HG03196 (cell line): ENCODE results near the gene DVL3.
"Not testable (repeated sequence)": the region's sequence is repeated elsewhere in the genome, so short reads cannot be mapped to it uniquely, and the experiment has no call there.

Source experiments
- ATAC-seq: cut with Tn5 transposase; IDR thresholded peaks from one replicate; pipeline ENCODE4 v1.9.1; 2021; ENCODE audit not compliant: unreplicated experiment

The DVL3 gene

DNA sequence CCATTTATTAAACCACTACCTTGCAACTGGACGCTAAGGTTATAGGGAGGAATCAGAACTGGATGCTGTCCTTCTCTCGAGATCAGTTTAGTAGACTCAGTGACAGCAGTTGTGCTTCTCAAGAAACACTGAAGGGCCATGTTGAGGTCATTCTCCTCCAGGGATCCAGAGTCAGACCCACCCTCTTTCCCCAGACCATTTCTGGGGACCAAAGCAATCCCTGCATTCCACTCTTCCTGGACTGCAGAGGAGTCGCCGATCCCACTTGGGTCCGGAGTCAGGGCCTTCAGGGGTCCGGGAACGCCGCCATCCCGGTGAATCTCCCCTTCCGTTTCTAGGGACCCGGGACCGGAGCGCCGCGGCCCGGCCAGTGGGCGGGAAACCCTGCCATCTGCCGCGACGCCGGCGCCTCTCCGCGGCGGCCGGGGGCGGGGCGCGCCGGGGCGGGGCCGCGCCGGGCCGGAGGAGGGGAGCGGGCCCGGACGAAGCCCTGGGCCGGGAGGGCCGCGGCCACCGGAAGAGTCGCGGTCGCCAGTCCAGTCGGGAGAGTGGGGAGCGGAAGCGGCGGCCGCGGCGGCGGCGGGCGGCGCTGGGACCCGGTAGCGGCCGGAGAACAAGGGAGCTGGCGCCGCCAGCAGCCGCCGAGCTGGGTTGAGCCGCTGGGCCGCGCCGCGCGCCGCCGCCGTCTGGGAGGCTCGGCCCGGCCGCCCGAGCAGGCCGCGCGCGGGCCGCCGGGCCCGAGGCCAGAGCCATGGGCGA lies at the start of gene DVL3:
Gene DVL3 (plus strand): TSS at position 493 of the 759 bp plus-strand sequence. CDS start 259 bp downstream, at position 752.
- ATAC-seq, result peak; percentile 75

DNA sequence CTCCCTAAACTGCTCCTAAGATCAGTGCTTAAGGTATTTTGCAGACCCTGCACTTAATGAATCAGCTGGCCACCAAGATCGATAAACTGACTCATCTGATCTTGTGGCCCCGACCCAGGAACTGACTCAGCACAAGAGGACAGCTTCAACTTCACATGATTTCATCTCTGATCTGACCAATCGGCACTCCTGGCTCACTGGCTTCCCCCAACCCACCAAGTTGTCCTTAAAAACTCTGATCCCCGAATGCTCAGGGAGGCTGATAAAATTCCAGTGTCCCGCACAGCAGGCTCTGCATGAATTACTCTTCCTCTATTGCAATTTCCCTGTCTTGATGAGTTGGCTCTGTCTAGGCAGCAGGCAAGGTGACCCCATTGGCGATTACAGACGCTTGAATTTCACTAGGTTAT lies 44.9 kb upstream of the DVL3 start:
- no peak for ATAC-seq

DNA sequence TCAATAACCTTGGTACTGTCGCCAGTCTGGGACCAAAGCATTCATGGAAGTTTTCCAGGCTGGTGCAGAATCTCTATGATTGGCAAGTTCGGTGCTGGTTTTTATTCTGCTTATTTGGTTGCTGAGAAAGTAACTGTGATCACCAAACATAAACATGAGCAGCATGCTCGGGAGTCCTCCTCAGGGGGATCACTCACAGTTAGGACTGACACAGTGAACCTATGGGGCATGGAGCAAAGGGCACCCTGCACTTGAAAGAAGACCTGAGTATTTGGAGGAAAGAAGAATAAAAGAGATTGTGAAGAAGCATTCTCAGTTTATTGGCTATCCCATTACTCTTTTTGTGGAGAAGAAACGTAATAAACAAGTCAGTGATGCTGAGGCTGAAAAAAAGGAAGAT lies 39.2 kb upstream of the DVL3 start:
- ATAC-seq, result no peak

DNA sequence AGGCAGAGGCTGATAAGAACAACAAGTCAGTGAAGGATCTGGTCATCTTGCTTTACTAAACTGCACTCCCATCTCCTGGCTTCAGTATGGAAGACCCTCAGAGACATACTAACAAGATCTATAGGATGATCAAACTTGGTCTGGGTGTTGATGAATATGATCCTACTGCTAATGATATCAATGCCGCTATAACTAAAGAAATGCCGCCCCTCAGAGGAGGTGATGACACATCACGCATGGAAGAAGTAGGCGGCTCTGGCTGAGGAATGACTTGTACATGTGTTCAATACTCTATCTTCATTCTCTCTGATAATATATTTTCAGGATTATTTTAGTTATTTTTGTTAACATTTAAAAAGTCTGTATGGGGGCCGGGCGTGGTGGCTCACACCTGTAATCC lies 37.5 kb upstream of the DVL3 start:
- no peak for ATAC-seq

DNA sequence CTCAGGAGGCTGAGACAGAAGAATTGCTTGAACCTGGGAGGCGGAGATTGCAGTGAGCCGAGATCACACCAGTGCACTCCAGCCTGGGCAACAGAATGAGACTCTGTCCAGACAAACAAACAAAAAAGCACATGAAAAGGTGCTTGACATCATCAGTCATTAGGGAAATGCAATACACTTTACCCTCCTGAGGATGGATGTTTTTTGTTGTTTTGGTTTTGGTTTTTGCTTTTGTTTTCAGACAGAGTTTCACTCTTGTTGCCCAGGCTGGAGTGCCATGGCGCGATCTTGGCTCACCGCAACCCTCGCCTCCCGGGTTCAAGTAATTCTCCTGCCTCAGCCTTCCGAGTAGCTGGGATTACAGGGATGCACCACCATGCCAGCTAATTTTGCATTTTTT lies 34.1 kb upstream of the DVL3 start:
- not testable (repeated sequence) for ATAC-seq

DNA sequence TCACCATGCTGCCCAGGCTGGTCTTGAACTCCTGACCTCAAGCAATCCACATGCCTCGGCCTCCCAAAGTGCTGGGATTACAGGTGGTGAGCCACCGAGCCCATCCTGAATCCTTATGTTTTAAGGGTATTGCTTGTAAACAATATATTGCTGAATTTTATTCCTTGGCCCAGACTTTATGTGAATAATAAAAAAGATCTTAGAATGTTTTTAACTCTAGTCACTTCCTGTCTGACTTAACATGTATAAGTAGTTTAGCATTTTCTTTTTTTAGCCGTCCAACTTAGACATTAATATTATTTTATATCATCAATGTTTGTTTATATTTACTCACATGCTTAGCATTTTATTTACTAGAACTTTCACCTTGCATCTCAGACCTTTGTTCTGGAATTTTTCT lies 29.2 kb upstream of the DVL3 start:
- no peak for ATAC-seq

DNA sequence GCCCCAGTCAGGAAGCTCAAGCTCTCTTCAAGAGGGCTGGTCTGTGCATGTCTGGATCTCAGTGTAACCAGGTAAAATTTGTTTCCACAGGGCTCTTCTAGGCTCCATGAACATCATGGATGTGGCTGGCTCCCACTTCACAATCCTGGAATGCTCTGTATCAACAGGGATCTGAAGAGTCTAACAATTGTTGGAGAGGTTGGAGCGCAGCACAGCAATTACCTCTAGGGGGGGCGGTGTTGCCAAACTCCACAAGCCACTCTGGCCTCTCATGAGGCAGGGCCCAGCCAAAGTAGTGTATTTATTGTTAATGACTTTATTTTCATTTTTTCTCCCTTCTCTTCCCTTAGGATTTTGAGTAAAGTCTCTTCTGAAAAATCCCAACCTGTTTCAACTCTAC lies 26.2 kb upstream of the DVL3 start:
- no peak for ATAC-seq

DNA sequence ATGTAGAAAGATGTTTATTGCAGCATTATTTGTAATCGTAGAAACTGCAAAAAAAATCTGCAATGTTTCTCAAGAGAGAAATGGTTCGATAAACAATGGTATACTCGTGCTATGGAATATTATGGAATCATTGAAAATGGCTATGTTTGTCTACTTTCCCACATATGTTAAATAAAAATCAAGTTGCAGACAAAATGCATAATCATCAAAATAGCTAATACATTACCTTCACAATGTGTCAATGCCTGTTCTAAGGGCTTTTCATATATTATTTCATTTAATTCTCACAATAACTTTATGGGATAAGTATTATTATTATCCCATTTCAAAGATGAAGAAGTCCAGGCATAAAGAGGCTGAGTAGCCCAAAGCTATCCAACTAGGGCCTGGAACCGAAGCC lies 22.2 kb upstream of the DVL3 start:
- ATAC-seq, result no peak

DNA sequence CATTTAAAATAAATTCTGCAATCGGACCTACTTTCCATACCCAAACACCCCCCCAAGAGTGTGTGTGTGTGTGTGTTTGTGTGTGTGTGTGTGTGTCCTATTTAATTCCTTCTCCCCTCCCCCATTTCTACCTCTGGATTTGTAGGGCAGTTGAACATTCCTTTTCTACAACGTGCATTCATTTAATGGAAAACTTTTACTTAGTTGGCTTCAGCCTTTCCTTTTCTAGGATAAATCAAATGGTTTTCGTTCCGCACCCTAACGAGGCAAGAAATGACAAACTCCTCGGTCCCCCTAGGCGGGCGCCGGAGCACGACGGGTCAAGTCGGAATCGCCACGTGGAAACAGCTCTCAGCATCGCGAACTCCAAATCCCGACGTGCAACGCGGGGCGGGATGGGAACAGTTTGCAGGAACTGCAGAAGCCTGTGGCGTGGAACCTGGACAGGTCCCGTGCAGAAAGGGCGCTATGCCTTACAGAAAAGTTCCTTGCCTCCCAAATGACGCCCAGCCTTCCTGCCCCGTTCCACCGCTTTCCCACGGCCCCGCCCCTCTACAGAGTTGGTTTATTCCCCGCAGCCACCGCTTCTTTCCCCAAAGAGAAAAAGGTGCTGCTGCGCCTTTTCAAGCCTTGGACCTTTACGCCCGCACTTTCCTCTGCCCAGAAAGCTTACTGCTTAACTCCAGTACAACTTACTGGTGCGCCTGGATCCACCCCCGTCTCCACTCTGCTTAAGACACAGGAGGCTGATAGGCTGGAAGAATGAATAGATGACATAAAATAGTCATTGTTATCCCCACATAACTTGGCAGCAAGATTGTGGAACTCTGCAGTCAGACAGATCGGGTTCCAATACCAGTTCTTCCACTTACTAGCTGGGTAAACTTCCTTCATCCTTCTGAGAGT lies 21.1 kb upstream of the DVL3 start:
- ATAC-seq, result no peak

DNA sequence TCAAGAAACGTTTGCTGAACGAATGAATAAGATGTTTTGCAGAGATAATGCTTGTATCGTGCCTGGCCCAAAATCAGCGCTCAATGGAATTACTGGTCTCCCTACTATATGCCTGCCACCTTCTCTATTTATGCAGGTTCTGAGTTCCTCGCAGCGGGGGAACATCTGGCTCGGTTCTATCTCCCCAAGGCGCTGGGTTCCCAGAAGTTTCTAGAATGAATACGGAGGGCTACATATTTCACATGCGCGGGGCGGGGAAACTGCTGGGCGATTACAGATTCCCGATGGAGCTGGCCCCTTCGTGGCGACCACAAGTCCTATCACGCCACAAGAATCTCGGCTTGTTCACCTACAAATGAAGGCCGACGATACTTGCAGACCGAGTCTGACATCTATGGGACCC lies 20.4 kb upstream of the DVL3 start:
- peak; percentile 8 for ATAC-seq

DNA sequence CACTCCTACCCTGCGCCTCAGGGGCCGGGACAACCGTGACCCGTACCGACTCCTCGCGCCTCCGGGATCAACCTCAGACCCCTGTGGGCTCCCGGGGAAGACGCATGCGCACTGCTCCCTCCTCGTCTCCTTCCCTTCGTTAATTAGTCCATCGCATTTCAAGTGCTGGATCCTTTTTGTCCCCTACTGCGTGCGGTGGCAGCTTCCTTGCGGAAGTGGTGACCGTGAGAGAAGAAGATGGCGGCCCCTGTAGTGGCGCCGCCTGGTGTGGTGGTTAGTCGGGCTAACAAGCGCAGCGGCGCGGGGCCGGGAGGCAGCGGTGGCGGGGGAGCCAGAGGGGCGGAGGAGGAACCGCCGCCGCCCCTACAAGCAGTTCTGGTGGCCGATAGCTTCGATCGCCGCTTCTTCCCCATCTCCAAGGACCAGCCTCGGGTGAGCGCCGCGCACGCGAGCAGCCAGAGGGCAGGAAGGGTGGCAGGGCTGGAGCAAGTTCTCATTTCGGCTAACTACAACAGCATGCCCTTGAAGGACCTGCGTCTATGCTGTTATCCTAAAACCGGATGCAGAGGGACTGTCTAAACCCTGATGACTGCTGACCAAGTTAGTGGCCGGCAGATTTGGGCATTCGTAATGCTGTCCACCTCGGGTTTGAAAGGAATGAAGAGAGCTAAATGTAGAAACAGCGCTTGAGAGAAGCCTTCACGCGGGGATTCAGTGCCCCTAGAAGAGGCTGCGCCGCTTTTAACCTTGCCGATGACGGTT lies 19.8 kb upstream of the DVL3 start, which contains the start of gene EIF2B5:
Gene EIF2B5 (plus strand): TSS at position 210 of the 762 bp plus-strand sequence. CDS start 28 bp downstream, at position 238.
- ATAC-seq, result peak; percentile 92

DNA sequence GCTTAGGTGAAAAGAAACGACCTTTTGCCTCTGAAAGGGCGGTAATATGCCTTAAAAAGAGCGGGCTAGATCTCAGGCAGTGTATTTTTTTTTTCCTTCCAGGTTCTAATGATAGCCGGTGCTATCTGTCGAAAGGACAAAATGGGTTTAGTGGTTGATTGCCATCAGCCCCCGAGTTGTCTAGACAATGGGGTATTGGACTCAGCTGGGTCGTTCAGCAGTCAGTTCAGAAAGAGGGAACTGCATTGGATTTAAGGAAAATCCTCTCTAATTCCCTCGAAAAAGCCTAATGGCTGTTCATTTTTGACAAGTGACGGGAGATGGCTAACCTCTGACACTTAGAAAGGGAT lies 19.3 kb upstream of the DVL3 start:
- no peak for ATAC-seq

DNA sequence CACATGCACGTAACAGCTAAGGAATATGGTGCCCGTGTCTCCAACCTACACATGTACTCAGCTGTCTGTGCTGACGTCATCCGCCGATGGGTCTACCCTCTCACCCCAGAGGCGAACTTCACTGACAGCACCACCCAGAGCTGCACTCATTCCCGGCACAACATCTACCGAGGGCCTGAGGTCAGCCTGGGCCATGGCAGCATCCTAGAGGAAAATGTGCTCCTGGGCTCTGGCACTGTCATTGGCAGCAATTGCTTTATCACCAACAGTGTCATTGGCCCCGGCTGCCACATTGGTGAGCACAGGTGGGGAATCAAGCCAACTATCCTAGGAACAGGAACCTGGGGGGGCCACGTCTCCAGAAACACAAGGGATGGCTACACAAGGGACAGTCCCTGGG lies 14.7 kb upstream of the DVL3 start:
- no peak for ATAC-seq

DNA sequence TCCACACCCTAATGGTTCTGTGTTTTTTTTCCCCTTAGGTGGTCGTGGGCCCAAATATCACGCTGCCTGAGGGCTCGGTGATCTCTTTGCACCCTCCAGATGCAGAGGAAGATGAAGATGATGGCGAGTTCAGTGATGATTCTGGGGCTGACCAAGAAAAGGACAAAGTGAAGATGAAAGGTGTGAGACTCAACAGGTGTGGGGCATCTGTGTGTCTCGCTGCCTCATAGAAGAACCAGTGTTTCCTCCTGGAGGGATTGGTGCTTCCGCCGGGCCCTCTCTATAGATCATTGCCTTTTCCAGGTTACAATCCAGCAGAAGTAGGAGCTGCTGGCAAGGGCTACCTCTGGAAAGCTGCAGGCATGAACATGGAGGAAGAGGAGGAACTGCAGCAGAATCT lies 13.0 kb upstream of the DVL3 start:
- ATAC-seq, result no peak

DNA sequence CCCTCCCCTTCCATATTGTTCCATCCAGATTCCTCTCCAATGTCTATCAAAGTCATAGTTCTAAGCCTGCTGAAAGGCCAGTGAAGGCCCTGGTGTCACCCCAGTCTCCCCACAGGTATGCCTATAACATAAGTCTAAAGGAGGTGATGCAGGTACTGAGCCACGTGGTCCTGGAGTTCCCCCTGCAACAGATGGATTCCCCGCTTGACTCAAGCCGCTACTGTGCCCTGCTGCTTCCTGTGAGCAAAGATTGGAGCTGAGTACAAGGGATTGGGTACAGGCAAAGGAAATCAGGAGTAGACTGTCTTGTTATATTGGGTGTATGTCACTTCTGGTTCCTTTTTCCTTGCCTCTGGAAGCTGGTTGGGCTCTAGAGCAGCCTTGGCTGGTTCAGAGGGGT lies 11.8 kb upstream of the DVL3 start:
- no peak for ATAC-seq

DNA sequence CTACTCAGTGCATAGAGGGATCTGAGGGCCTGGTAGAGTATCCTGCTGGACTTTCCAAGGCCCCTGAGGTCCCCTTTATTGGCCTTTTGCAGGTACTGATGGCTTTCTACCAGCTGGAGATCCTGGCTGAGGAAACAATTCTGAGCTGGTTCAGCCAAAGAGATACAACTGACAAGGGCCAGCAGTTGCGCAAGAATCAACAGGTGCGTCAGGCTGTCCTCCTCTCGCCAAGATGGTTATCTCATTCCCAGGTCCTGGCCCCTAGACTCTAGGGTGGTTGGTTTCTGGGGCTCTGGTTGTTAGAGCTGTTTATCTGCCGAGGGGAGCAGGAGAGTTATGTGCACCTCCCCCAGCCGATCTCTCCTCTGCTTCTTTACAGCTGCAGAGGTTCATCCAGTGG lies 10.7 kb upstream of the DVL3 start:
- no peak for ATAC-seq

DNA sequence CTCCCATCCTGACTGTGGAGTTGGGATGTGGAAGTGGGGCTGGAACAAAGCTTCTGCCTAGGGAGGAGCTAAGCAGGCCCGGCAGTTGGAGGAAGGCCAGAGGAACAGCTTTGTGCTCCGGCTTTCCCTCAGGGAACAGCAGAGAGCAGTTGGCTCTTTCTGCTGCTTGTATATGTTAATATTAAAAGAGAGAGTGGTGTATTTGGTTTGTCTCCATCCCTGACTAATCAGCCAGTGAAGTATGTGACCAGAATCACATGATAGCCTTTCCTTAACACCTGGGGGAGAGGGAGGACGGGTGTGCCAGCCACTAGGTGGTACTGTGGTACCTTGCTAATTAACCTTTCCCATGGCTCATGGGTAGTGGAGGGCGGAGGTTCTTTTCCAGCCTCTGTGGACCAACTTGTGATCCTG lies 10.1 kb upstream of the DVL3 start:
- ATAC-seq, result no peak

DNA sequence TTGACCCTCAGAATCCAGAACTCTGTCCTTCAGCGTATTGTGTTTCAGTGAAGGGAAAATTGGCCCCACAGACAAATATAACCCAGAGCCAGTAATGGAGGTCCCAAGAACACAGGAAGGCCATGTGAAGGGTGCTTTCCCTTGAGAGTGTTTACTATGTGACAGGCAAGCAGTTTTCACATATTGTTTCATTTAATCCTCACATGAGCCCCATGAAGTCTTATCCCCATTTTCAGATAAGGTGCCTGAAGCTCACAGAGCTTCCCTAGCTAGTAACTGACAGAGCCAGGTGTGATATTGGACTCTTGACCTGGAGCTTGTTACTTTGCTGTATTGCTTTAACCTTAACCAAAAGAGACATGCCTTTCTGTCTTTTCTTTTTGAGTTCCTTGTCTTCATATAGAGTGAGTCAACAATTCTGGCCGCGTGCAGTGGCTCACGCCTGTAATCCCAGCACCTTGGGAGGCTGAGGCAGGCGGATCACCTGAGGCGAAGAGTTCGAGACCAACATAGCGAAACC lies 9.4 kb upstream of the DVL3 start:
- no peak for ATAC-seq

DNA sequence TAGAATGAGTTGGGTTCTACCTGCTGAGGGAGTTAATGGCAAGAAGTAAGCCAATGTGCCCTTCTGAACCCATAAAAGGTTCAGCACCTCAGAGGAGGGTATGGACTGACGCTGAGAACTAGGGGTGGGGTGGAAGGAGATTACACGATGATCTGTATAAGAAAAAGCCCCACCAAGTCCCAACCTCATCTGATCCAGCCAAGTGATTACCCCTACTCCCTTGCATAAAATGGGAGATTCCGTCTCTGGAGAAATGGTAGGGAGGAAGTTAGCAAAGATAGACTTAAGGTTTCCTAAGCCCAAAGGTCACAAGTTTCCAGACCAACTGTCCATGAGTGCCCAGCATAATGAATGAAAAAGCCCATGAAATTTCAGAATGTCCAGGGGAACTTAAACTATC lies 7.1 kb upstream of the DVL3 start:
- no peak for ATAC-seq

DNA sequence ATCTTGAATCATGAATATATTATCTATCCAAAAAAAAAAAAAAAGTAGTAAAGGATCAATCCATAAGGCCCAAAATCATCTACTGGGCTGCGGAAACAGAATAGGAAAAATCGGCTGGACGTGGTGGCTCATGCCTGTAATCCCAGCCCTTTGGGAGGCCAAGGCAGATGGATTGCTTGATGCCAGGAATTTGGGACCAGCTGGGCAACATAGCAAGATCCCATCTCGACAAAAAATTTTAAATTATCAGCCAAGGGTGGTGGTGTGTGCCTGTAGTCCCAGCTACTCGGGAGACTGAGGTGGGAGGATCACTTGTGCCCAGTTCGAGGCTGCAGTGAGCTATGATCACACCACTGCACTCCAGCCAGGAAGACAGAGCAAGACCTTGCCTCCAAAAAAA lies 6.1 kb upstream of the DVL3 start:
- no peak for ATAC-seq

DNA sequence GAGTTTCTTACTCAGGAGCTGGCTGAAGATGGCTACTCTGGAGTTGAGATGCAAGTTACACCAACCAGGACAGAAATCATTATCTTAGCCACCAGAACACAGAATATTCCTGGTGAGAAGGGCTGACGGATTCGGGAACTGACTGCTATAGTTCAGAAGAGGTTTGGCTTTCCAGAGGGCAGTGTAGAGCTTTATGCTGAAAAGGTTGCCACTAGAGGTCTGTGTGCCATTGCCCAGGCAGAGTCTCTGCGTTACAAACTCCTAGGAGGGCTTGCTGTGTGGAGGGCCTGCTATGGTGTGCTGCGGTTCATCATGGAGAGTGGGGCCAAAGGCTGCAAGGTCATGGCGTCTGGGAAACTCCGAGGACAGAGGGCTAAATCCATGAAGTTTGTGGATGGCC lies 5.4 kb upstream of the DVL3 start:
- ATAC-seq, result not testable (repeated sequence)
